Femur (tissue), 1 donor: ENCODE data around the gene EEF2.
A peak's percentile ranks its signal among the peaks of the same experiment; 100 is the strongest.
"Not testable (repeated sequence)": the region's sequence is repeated elsewhere in the genome, so short reads cannot be mapped to it uniquely, and the experiment has no call there.

Experiments
- DNase-seq: peaks from one replicate; pipeline ENCODE4 v3.0.0-alpha.2; 2017

EEF2 gene

GRCh38 chr19:3944018-3944721 is 41.1 kb downstream of the EEF2 start:
- no peak for DNase-seq

DNA sequence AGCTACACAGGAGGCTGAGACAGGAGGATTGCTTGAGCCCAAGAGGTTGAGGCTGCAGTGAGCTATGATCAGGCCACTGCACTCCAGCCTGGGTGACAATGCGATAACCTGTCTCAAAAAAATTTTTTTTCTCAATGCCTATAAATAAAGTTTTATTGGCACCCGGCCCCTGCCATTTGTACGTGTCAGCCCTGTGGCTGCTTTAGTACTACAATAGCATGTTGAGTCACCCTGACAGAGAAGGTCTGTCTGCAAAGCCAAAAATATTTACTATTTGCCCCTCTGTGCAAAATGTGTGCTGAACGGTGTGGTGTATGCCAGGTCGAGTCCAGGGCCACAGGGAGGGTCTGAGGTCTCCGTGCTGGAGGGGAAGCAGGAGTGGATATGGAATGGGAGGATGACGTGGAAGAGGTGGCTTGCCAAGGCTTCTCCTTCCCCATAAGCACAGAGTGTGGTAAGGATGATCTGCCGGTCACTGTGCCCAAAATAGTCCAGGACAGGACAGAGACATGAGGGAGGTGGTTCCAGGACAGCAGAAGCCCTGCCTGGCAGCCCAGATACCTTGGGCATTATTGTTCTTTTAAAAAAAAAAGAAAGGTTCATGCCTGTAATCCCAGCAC is 42.4 kb downstream of the EEF2 start:
- DNase-seq, result no peak

GRCh38 chr19:3938300-3938950 is 46.8 kb downstream of the EEF2 start:
- DNase-seq, result not testable (repeated sequence)

DNA sequence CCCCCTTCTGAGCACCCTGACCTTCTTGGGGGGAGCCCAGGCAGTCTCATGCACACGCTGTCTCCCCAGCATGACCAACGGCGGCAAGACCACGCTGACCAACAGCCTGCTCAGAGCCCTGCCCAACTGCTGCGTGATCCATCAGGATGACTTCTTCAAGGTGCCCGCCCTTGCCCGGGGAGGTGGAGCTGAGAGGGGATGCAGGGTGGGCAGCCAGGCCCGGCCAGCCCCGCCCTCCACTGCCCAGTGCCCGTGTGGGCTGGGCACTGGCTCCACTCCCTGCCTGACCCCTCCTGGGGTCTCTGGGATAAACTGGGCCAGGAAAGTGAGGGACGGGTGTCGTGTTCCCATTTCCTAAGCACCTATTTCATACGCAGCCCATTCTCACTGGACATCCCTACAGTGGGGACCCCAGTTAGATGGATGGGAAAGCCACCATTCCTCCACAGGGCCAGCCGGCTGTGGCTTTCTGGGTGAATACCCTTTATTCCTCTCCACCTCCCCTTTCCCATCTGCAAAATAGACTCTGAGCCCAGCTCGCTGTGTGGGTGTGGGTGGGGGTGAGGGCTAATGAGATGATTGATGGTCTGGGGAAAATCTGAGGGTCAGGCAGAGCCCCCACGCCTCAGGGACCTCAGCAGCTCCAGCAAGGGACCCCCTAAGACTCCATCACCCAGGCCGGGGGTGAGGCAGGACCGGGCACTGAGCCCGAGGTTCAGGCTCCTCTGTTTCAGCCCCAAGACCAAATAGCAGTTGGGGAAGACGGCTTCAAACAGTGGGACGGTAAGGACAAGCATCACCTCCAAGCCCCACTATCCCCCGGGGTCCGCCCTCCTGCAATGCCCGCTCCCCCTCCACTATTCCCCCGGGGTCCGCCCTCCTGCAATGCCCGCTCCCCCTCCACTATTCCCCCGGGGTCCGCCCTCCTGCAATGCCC is 48.5 kb downstream of the EEF2 start:
- DNase-seq, result no peak

- peak; percentile 53 for DNase-seq
Observed at GRCh38 chr19:3932931-3933810, 52.1 kb downstream of the EEF2 start, which contains the start of gene NMRK2. Gene NMRK2 (plus strand): TSS chr19:3933069. CDS start chr19:3933672, 603 bp downstream.

- DNase-seq, result no peak
Observed at GRCh38 chr19:3931041-3931440, 54.2 kb downstream of the EEF2 start.
